GM21390 (cell line): ENCODE results near the gene IL20.

ENCODE experiments used
- ATAC-seq: cut with Tn5 transposase; IDR thresholded peaks from one replicate; pipeline ENCODE4 v1.9.1; 2021; ENCODE audit not compliant: unreplicated experiment

Gene IL20

GRCh38 chr1:206899717-206900116 lies 34.3 kb downstream of the IL20 start:
- no peak for ATAC-seq

- no peak for ATAC-seq
Observed at GRCh38 chr1:206900149-206900548, 34.7 kb downstream of the IL20 start.

DNA sequence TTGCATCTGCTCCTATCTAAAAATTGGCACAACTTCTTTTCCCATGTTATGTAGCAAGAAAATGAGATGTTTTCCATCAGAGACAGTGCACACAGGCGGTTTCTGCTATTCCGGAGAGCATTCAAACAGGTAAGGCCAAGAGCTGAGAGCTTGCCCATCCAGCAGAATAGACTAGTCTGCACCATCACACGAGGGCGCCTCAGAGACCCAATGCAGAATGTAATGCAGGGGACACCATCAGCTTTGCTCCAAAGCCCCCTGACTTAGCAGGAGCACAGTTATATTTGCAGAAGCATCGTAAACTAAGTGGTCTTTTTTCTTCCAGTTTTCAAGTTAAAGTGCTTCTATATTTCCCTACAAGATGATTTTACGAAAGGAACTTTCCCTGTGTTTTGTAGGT lies 36.5 kb downstream of the IL20 start:
- no peak for ATAC-seq

DNA sequence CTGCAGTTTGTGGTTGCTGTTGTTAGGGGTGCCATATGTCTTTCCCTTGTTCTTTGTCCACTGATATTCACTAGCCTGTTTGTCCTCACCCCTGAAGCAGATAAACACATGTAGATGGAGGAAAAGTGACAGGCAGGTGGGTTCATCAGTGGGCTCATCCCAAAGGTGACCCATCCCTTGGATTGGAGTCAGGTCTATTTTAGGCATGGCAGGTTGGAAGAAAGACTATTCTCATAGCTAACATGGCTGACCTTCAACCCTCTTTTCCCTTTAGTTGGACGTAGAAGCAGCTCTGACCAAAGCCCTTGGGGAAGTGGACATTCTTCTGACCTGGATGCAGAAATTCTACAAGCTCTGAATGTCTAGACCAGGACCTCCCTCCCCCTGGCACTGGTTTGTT lies 37.3 kb downstream of the IL20 start:
- ATAC-seq, result no peak

GRCh38 chr1:206903687-206904086 lies 38.3 kb downstream of the IL20 start:
- no peak for ATAC-seq

DNA sequence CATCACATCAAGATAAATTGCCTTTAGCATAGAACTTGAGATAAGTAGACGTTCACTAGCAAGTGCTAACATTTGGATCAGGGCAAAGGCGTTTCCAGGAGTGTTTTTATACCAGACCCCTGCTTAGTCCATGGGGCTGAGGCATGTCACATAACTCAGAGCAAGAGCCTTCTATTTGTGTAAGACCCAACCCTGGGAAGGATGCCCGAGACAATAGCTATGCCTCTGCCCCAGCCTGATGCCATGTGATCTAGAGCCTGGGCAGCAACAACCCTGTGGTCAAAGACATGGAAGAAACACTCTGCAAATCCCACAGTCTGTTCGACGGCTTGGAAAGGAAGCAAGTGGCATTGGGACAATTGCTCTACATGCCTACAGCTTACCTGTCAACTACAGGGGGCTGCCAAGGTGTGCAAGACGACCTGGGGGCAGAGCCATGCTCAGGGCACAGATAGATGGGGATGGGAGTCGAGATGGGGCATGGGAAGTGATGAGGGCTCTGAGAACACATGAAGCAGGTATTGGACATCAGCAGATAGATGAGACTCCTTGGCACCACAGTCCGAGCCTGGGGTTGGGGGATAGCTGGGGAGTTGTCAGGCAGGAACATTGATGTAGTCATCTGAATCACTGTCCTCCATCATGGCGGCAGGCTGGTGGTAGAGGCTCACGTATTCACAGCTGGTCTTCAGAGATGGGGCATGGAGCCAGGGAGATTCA lies 39.2 kb downstream of the IL20 start:
- ATAC-seq, result no peak

DNA sequence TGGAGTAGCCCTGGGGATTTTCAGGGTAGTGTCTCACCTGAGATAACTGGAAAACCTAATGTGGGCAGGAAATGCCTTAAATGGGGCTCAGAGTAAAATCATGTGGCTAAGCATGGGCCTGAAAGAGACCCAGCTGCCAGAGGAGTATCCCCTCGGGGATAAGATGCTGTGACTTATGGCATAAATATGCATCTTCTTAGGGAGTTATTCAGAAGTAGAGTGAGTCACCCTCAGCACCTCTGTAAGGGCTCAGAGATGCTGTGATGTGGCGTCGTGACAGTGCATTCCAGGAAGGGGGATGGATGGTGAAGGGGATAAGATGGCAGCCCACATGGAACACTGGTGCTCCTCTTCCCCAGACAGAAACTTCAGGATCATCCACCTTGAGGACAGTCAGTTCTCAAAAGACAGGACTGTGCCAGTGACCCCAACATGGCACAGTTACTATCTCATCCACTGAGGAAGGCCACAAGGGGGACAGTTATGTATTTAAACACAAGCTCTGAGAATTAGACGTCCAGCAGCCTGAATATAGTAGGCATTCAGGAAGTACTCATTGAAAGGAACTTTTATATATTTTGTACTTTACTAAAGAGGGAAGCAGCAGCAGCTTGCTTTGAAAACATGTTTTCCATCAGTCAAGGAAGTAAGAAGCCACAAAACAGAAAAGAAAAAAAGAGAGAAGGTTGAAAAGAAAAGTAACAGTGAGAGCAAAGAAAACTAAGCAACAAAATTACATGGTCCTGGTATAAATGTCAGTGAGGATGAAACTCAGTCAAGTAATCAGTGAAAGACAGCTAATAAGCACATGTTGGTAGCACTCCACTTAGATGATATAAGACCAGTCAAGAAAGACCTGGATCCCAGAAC lies 40.1 kb downstream of the IL20 start:
- no peak for ATAC-seq

DNA sequence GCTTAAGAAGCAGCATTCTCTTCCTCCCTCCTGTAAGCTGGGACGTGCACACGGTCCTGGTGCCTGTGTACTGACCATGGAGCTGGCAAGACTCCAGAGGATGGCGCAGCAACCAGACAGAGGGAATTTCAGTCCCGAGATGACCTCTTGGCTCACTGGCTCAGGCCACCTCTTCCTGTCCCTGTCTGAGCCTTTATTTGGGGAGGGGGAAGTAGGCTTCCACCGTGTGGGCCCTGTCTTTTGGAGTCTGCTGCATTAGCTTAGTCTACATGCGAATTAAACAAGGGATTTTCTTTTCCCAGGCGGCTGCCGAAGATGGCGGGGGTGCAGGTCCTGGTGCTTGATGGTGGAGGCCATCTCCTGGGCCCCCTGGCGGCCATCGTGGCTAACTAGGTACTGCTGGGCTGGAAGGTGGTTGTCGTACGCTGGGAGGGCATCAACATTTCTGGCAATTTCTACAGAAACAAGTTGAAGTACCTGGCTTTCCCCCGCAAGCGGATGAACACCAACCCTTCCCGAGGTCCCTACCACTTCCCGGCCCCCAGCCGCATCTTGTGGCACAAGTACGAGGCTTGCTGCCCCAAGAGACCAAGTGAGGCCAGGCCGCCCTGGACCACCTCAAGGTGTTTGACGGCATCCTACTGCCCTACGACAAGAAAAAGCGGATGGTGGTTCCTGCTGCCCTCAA lies 42.0 kb downstream of the IL20 start:
- ATAC-seq, result no peak

DNA sequence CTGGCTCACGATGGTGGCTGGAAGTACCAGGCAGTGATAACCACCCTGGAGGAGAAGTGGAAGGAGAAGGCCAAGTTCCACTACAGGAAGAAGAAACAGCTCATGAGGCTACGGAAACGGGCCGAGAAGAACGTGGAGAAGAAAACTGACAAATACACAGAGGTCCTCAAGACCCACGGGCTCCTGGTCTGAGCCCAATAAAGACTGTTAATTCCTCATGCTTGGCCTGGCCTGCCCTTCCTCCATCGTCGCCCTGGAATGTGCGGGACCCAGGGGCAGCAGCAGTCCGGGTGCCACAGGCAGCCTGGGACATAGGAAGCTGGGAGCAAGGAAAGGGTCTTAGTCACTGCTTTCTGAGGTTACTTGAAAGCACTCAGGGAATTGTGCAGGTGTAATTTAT lies 42.6 kb downstream of the IL20 start:
- ATAC-seq, result no peak

GRCh38 chr1:206909161-206909882 lies 43.9 kb downstream of the IL20 start:
- ATAC-seq, result no peak

DNA sequence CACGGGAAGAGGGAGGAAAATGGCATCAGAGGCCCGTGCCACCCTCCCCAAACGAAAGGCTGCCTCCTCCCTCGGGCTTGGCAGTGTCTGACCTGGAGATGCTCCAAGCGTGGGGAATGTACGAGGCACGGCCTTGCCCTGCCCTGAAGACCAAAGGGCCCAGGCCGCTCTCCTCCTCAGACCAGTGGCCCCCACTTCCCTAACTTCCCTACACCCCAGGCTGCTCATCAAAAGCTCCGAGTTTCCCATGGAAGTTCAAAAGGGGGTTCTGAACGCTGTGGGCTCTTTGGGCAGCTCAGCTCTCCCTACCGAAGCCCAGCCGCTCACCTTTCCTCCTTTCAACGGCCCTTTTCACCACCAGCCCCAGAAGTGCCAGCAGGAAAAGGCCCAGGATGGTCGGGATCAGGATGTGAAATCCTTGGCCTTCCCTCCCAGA lies 44.5 kb downstream of the IL20 start:
- no peak for ATAC-seq

- ATAC-seq, result no peak
Observed at GRCh38 chr1:206911064-206911663, 45.7 kb downstream of the IL20 start.

- ATAC-seq, result no peak
Observed at GRCh38 chr1:206912445-206913095, 47.1 kb downstream of the IL20 start.

- no peak for ATAC-seq
Observed at GRCh38 chr1:206913766-206914537, 48.5 kb downstream of the IL20 start.

DNA sequence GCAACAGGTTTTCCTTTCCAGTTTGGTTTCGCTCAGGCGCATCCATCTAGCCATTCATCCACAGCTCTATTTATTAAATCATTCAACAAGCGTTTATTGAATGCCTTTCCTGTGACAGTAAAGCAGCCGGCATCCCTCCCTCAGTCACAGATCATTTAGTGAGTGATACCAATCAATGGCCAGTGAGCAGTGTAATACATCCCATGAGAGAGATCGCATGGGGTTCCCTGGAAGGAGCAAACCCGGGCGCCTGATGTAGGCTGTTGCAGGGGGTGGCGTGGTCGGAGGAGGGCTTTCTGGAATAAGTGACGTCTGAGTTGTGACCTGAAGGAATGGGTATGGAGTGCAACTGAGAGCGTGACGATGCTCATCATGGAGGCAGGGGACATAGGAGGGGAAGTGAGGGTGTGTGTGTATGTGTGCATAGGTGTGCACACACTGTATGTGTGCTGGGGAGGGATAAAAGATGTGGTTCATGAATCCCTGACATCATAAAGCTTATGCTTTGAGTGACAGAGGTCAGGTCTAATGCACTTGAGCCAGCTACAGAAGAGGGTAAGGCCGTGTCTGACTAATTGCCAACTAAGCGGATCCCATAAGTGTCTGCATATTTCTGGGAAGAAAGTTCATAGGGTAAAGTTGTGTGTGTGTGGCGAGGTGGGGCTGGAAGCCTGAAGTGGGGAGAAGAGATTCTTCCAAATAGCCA lies 49.8 kb downstream of the IL20 start:
- no peak for ATAC-seq

- ATAC-seq, result no peak
Observed at GRCh38 chr1:206916000-206916709, 50.7 kb downstream of the IL20 start.

DNA sequence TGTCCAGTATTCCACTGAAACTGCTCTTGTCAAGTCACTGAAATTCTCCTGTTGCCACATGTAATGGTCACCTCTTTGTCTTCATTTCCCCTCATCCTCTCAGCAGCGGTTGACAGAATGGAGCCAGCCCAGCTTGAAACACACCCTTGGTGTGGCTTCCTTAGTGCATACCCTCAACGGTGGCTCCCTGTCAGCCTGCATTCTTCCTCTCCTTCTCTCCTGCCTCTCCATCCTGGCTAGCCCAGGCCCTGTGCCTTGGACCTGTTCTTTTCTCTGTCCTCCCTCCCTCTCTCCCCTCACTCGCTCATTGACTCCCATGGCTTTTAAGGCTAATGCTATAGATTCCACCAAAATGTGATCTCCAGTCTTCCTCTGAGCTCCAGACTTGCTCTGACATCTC lies 52.7 kb downstream of the IL20 start:
- no peak for ATAC-seq
